Measurements from ENCODE around the gene GAN.
A peak's percentile ranks its signal among the peaks of the same experiment; 100 is the strongest.

Gene GAN

DNA sequence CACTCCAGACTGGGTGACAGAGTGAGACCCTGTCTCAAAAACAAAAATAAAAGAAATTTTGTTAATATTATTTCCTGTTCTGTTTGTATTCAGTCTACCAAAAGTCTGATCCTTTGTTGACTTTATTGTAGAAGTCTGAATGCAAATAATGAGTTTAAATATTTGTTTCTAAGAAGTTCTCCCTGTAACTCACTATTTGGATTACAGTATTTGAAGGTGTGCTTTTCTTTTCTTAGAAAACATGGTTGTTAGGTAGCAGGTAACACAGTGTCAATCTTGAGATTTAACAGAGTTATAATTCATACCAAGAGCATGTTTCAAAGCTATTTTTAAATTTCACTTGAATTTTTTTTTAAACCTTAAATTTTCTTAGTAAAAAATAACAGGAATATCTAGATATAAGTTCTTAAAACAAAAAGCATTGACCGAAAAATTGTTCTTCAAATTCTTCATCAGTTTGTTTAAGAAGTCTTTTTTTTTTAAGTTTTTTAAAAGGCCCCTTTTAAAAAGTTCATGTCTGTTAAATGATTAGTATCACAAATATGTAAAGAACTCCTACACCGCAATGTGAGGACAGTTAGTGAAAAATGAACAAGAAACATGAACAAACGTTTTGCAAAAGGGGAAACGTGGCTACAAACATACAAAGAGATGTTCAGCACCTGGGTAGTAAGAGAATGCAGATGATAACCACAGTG lies 35.0 kb downstream of the GAN start:
- Histone ChIP-seq H3K27ac (ENCODE audit: low read length) (no peak overlapping the region), H3K9ac (ENCODE audit: low read length) (no peak overlapping the region), H3K27me3 (ENCODE audit: low read depth, low read length) (no peaks in the 10 kb centered on the region), H3K4me1 (ENCODE audit: low read length) (no peaks in the 10 kb centered on the region), H3K4me3 (ENCODE audit: low read length) (no peak overlapping the region), H3K4me2 (ENCODE audit: low read length) (no peak overlapping the region), H2AFZ (ENCODE audit: low read depth, low read length) (no peak overlapping the region), H3K36me3 (replicated peaks; ENCODE audit: low read depth, low read length) (no peaks in the 10 kb centered on the region), H3K79me2 (ENCODE audit: low read length) (no peaks in the 10 kb centered on the region), H4K20me1 (ENCODE audit: insufficient read depth, low read length) (no peaks in the 10 kb centered on the region), H3K9me3 (ENCODE audit: insufficient read depth, low read length) (peaks cover 13% of the 10 kb centered on the region; the same call in 1 of the 2 replicates)
- TF ChIP-seq, protein P1, sequence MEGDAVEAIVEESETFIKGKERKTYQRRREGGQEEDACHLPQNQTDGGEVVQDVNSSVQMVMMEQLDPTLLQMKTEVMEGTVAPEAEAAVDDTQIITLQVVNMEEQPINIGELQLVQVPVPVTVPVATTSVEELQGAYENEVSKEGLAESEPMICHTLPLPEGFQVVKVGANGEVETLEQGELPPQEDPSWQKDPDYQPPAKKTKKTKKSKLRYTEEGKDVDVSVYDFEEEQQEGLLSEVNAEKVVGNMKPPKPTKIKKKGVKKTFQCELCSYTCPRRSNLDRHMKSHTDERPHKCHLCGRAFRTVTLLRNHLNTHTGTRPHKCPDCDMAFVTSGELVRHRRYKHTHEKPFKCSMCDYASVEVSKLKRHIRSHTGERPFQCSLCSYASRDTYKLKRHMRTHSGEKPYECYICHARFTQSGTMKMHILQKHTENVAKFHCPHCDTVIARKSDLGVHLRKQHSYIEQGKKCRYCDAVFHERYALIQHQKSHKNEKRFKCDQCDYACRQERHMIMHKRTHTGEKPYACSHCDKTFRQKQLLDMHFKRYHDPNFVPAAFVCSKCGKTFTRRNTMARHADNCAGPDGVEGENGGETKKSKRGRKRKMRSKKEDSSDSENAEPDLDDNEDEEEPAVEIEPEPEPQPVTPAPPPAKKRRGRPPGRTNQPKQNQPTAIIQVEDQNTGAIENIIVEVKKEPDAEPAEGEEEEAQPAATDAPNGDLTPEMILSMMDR (IDR thresholded peaks at IDR 0.05; ENCODE audit: low read depth, low read length), result no peak
- TF ChIP-seq EZH2phosphoT487 (IDR thresholded peaks at IDR 0.05; ENCODE audit: low read depth), result no peak

- H3K4me2 ChIP-seq (ENCODE audit: low read length), result no peak overlapping the region
- H3K9me3 ChIP-seq (ENCODE audit: insufficient read depth, low read length), result peaks cover 13% of the 10 kb centered on the region; the same call in 1 of the 2 replicates
- no peaks in the 10 kb centered on the region for H3K36me3 ChIP-seq (replicated peaks; ENCODE audit: low read depth, low read length)
- no peak overlapping the region for H3K27ac ChIP-seq (ENCODE audit: low read length)
- H3K4me1 ChIP-seq (ENCODE audit: low read length), result no peaks in the 10 kb centered on the region
- H3K27me3 ChIP-seq (ENCODE audit: low read depth, low read length), result no peaks in the 10 kb centered on the region
- no peak overlapping the region for H2AFZ ChIP-seq (ENCODE audit: low read depth, low read length)
- H3K4me3 ChIP-seq (ENCODE audit: low read length), result no peak overlapping the region
- no peaks in the 10 kb centered on the region for H4K20me1 ChIP-seq (ENCODE audit: insufficient read depth, low read length)
- no peak overlapping the region for H3K9ac ChIP-seq (ENCODE audit: low read length)
- TF ChIP-seq, protein P1 (IDR thresholded peaks at IDR 0.05; ENCODE audit: low read depth, low read length), result peak; percentile 31
- no peak for TF ChIP-seq EZH2phosphoT487 (IDR thresholded peaks at IDR 0.05; ENCODE audit: low read depth)
- H3K79me2 ChIP-seq (ENCODE audit: low read length), result no peaks in the 10 kb centered on the region
Observed at GRCh38 chr16:81350306-81350615, 35.5 kb downstream of the GAN start.

DNA sequence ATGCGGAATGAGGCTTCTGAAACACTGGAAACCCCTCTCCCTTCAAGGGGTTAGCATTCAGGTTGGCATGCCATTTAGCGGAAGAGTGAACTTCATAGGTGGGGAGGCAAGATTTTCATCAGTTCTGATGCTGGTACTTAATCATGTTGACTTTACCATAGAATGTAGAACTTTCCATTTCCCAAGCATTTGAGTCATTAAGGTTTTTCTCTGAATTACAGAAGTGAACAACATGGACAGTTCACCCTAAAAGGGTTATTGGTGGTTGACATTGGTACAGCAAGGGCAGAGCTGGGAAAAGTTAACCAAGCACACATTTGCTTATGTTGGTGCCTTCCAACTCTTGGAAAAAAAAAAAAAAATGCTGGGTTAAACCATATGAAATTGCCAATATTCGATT lies 39.1 kb downstream of the GAN start:
- no peak overlapping the region for H3K9ac ChIP-seq (ENCODE audit: low read length)

DNA sequence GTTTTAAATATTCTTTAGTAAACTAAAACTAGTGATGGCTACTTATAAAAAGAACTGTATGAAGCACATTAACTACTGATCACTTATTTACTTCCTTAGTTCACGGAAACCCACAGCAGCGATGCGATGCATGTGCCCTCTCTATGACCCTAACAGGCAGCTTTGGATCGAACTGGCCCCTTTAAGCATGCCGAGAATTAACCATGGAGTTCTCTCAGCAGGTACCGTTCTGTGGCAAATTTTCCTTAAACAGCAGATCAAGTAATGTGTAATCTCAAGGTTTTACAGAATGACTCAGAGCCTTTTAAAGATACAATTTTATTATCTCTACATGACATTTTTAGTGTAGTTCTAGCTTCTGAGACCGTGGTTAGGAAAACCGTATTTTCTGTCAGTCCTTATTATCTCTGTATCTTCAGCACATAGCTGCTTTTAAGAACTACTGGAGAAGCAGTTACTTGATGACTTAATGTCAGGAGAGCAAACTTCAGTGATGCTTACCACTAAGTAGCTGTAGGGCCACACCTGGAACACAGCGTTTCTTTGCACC lies 43.0 kb downstream of the GAN start:
- Histone ChIP-seq H3K9me3 (ENCODE audit: insufficient read depth, low read length) (no peaks in the 10 kb centered on the region), H3K27ac (ENCODE audit: low read length) (no peak overlapping the region), H3K27me3 (ENCODE audit: low read depth, low read length) (no peaks in the 10 kb centered on the region), H2AFZ (ENCODE audit: low read depth, low read length) (no peak overlapping the region), H3K4me2 (ENCODE audit: low read length) (no peak overlapping the region), H3K79me2 (ENCODE audit: low read length) (no peaks in the 10 kb centered on the region), H3K4me3 (ENCODE audit: low read length) (no peak overlapping the region), H3K9ac (ENCODE audit: low read length) (no peak overlapping the region), H3K36me3 (replicated peaks; ENCODE audit: low read depth, low read length) (peaks cover 16% of the 10 kb centered on the region), H3K4me1 (ENCODE audit: low read length) (peaks cover 6% of the 10 kb centered on the region; the same call in 1 of the 2 replicates), H4K20me1 (ENCODE audit: insufficient read depth, low read length) (no peaks in the 10 kb centered on the region)
- TF ChIP-seq, protein P1 (IDR thresholded peaks at IDR 0.05; ENCODE audit: low read depth, low read length), result no peak
- TF ChIP-seq EZH2phosphoT487 (IDR thresholded peaks at IDR 0.05; ENCODE audit: low read depth), result no peak

More for the DNA sequence above, 39.1 kb downstream of the GAN start:
- H3K4me3 ChIP-seq (ENCODE audit: low read length), result no peak overlapping the region
- H2AFZ ChIP-seq (ENCODE audit: low read depth, low read length), result no peak overlapping the region
- peaks cover 10% of the 10 kb centered on the region for H3K36me3 ChIP-seq (replicated peaks; ENCODE audit: low read depth, low read length)
- no peak overlapping the region for H3K4me2 ChIP-seq (ENCODE audit: low read length)
- H3K27me3 ChIP-seq (ENCODE audit: low read depth, low read length), result no peaks in the 10 kb centered on the region
- no peaks in the 10 kb centered on the region for H3K9me3 ChIP-seq (ENCODE audit: insufficient read depth, low read length)
- no peaks in the 10 kb centered on the region for H4K20me1 ChIP-seq (ENCODE audit: insufficient read depth, low read length)
- H3K79me2 ChIP-seq (ENCODE audit: low read length), result no peaks in the 10 kb centered on the region
- no peak overlapping the region for H3K27ac ChIP-seq (ENCODE audit: low read length)
- TF ChIP-seq, protein P1 (IDR thresholded peaks at IDR 0.05; ENCODE audit: low read depth, low read length), result no peak
- no peak for TF ChIP-seq EZH2phosphoT487 (IDR thresholded peaks at IDR 0.05; ENCODE audit: low read depth)
- H3K4me1 ChIP-seq (ENCODE audit: low read length), result no peaks in the 10 kb centered on the region

Data from OCI-LY3 (cell line).